Right ventricle myocardium superior (tissue), 1 donor: ENCODE data around the gene LYVE1. TPM values are rescaled to one million over a fixed set of nuclear protein-coding genes. Genes with fewer than 3 reads are reported as not detected.
"Not testable (repeated sequence)": the region's sequence is repeated elsewhere in the genome, so short reads cannot be mapped to it uniquely, and the experiment has no call there.

Experiments used
- ATAC-seq: fragments of 200-7000 bp; cut with Tn5 transposase; one replicate; pipeline ENCODE4 v1.9.1; 2020; ENCODE audit warnings: mild to moderate bottlenecking; ENCODE audit not compliant: poor library complexity
- DNase-seq: peaks from one replicate; pipeline ENCODE4 v3.0.0-alpha.2; 2020
- intact Hi-C: fragments of 100-400 bp; cut with DNase I; formaldehyde crosslinking; loops from one replicate; pipeline ENCODE4 v1.11.2; 2022
- total RNA-seq: library from RNA; stranded (reverse); fragmentation: NEBNext Ultra II Directional; extraction: Animal tissue kit (Norgen Biotek cat#: 25700); gene quantifications from one replicate; pipeline ENCODE4 v1.2.1, GENCODE V29; 2021
- donor health status: DM: no; HTN: yes; CAD: no; lungs with severe emphysema.

LYVE1 gene
- total RNA-seq, 1 donor from 2014 or later = 77.2 TPM

DNA sequence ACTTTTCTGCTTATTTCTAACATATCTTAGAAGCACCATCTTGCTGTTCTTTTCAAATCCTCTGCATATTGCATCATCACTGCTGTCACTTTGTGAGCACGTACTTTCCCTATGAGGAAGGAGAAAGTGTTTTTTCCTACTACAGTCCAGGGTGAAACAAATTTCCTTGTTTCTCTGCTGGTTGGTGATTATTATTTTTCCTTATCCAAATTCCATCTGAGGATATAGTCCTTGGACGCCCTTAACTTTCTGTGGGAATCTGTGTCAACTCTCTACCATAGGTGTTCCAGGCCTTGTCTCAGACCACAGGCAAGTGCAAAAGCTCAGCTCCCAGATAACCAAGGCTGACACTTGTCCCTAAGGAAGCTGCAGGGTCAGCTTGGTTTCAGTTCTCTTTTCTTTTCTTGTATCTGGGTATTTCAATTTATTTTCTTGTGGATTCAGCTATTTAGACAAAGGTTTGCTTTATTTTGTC, 29.4 kb upstream of the LYVE1 start:
- ATAC-seq (peak; percentile 49), DNase-seq (no peak)
- intact Hi-C loops = no loop called here

DNA sequence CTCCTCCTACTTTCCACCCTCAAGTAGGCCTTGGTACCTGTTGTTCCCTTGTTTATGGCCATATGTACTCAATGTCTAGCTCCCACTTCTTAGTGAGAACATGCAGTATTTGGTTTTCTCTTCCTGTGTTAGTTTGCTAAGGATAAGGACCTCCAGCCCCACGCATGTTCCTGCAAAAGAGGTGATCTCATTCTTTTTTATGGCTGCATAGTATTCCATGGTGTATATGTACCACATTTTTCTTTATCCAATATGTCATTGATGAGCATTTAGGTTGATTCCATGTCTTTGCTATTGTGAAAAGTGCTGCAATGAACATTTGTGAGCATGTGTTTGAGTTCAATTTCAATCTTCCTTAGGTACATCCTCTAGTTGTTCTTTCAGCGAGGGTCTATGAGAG, 27.4 kb upstream of the LYVE1 start:
- intact Hi-C loops, DNase-seq, ATAC-seq: not testable (repeated sequence)

DNA sequence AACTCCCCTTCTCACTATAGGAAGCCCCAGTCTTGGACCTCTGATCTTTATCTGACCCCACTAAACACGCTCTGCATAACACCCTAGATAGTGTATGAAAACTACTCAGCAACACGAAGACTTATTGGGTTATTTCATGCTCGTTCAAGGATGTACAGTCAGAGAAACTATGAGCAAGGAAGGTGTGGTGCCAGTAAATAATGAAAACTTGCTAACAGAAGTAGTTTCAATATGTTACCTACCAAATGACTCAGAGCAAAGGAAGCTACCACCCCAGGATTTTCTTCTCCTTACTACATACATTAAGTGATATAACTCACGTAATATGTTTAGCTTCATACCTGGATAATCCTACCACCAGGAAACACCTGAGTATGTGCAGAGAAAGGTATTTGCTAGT, 25.9 kb upstream of the LYVE1 start:
- intact Hi-C loops = no loop called here
- DNase-seq = no peak
- ATAC-seq = no peak

DNA sequence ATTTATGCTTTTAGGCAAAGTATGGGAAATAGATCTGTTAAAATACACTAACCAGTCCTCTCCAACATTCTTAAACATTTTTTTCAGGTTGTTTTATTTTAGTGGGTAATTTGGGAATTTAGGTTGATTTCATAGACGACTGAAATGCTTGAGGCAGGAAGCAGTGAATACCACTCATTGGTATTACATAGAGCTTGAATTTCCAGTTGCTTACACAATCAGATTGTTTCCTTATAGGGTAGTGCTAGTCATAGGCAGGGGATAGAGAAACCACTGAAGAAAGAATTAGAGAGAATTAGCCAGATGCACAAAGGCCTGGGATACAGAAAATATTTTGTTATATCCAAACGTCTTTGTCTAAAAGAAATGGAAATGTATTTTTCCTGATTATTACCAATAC, 23.9 kb upstream of the LYVE1 start:
- intact Hi-C loops = no loop called here

DNA sequence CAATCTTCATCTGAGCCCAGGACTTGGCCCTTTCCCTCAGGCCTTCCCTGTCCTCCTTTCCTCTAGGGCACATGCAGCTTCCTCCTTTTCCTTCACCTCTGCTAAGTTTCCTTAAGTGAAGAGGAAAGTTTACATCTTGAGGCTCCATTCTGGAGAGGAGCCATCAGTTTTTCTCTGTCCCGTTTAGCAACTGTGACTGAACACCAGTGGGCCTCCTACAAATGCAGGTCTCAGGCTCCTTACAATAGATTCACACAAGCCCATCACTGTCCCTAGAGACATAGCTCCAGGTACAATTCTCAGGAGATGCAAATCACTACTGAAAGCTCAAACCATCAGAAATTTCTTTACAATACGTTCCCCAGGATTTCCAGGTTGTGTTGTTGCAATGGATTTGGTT, 23.3 kb upstream of the LYVE1 start:
- intact Hi-C loops = no loop called here
- DNase-seq (no peak), ATAC-seq (no peak)

More for the DNA sequence above, 23.9 kb upstream of the LYVE1 start:
- DNase-seq (no peak), ATAC-seq (peak; percentile 57)

DNA sequence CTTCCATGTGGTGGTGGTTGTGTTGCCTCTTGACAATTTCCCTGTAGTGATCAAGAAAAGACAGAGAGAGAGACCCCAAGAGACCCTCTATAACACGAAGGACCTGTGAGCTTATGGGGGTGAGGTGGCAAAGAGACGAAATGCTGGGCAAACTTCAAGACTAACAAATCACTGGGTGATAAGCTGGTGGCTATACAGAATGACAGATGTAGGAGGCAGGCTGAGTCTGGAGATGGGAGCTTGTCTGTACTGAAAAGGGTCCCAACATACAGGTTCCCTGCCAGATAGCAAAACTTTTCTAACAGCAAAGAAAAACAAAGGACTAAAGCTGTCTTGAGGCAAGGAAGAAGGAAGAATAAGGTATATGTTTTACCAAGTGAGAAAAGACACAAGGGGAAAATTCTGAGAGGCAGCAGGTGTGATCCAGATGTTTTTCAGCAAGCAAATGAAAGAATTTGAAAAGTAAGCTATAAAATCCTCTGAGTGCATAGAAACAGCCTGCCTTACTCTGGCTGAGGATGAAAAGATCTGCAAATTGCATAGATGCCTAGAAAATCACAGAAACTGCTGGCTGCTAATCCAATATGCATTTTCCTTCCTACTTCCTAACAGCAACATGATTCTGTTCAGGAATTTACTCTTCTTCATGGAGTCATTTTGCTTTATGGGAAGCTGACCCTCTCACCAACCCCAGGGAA, 21.9 kb upstream of the LYVE1 start:
- intact Hi-C loops = no loop called here
- no peak for ATAC-seq
- no peak for DNase-seq

DNA sequence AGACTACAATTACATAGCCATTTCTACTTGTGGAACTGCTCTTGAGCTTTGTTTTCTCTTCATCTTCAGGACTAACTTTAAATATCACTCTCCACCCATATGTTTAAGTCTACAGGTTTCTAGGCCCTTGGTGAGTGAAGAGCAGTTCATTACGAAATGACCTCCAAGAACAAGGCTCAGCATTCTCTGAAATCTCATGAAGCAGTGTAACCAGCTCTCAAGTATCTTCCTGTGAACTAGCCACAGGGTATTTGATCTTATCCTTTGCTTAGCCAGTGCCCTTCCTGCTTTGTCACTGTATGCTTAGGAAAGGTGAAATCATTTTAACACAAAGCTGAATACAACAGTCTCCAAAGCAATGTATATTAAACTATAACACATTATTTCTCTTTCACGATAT, 20.4 kb upstream of the LYVE1 start:
- ATAC-seq (no peak), DNase-seq (no peak)
- intact Hi-C loops = no loop called here

DNA sequence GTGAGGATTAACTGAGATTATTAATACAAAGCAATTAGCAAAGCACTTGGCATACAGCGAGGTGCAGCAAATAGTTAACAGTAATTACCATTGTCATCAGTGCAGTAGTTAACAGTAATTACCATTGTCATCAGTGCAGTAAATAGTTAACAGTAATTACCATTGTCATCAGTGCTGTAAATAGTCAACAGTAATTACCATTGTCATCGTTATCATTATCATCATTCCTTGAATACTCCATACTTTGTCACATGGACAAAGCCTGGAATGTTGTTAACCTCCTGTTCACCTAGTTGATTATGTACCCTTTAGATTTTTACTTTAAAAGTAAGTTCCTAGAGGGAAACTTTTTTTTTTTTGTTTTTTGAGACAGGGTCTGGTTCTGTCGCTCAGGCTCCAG, 19.5 kb upstream of the LYVE1 start:
- ATAC-seq = no peak
- intact Hi-C loops = no loop called here
- no peak for DNase-seq

DNA sequence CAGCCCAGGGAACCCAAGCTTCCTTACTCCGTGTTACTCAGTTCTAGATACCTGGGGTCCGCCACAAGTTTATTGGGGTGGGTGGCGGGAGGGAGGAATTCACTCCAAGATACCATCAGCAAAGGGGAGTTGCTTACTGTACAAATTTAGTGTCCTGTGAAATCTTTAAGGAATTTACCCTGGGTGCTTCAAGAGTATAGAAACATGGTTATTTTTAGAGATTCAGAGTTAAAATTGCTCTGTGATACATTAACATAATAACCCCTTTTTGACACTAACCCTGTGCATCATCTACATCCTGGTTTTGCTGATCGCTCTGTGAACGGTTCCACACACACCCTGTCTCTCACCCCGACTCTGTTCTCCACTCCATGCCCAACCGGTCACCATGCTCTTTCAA, 18.9 kb upstream of the LYVE1 start:
- no peak for ATAC-seq
- DNase-seq = no peak
- intact Hi-C loops = no loop called here

DNA sequence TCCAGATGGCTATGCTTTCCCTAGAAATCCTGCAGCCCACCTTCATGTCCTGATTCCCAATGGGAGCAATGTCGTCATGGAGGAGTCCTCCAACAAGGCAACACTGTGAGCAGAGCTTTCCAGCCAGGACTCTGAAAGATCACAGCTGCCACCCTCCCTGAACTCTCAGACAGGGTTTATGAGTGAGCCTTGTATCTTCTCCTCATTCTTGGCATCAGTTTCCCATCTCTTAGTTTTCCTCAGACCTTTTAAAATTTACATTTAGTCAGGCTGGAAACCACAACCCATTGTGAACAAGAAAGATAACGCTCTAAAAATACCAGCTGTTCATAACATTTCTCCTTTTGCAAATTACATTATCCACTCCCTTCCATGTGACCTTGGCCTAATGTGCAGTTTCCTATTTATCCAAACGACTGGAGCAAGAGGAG, 15.6 kb upstream of the LYVE1 start:
- intact Hi-C loops = no loop called here
- DNase-seq (no peak), ATAC-seq (no peak)

DNA sequence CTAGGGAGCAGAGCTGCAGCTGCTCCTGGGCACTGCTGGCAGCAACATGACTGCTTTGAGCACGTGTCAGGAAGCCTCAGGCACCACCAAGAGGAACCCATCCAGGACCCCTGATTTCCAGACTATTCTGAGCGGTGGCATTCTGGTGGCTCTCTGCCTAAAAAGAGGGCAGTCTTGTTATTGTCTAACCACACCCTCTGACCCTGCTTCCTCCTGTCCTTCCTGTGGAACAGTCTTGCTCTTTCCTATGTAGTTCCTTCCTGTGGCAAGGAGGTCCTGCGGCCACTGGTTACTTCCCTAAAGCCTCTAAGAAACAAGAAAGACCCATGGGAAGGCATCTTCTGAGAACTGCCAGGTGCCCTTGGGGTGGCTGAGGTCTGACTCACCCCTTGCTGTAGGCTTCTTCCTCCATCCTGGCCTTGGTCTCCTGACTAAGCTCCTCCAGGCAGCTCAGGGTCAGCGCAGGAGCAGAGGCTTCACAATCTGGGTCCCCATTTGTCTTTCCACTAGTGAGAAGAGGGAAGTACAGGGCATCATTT, 13.1 kb upstream of the LYVE1 start:
- intact Hi-C loops = no loop called here
- ATAC-seq (peak; percentile 81), DNase-seq (peak; percentile 67)

DNA sequence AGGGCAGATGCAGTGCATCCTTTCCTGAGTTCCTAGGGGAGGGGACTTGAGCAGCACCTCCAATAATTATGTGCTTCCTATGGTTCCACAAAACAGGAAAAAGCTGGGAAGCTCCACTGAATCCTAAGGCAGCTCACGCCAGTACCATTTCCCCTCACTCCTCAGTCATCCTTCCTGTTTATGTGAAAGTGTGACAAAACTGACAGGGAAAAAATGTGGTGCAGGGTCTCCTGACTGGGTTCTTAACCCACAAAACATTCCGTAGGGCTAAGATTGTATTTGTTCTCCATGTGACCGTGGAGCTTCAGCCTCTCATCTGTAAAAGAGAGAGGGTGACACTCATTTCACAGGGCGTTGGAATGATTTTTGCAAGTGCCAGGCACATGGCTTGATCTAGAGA, 12.2 kb upstream of the LYVE1 start:
- intact Hi-C loops = no loop called here

DNA sequence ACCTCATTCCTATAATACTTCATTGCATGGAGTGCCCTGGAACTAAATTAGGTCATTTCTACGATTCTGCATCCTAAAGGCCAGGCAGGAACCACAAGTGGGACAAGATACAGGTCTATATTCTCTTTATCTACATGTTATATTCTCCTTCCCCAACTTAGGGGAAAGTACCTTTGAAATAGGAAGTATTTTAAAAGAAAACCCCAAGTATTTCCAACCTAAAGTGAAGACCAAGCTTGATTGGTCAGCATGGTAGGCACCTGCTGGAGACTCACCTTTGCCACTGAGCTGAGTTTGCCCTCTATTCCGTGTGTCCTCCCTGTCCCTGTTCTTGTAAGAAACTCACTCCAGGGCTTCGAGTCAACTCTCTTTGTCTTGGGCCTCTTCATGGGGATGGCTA, 11.2 kb upstream of the LYVE1 start:
- intact Hi-C loops = no loop called here
- DNase-seq (no peak), ATAC-seq (no peak)

More for the DNA sequence above, 12.2 kb upstream of the LYVE1 start:
- DNase-seq (no peak), ATAC-seq (no peak)

DNA sequence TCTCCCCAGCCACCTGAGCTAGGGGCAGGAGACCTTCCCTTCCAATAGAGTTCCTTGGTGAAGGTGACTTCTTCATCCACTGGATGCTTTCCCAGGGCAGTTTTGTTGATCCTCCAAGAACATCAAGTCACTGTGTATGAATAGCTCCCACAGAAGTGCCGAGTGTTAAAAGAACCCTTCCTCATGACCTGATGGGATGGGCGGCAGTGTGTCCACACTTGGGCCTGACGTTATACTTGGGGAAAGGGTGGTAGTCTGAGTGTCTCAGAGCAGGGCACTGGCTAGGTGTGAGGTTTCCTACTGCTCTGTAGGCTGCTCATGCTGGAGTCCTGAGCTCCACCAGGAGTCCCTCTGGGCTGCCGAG, 7.6 kb upstream of the LYVE1 start:
- DNase-seq = no peak
- peak; percentile 14 for ATAC-seq
- intact Hi-C loops = no loop called here

DNA sequence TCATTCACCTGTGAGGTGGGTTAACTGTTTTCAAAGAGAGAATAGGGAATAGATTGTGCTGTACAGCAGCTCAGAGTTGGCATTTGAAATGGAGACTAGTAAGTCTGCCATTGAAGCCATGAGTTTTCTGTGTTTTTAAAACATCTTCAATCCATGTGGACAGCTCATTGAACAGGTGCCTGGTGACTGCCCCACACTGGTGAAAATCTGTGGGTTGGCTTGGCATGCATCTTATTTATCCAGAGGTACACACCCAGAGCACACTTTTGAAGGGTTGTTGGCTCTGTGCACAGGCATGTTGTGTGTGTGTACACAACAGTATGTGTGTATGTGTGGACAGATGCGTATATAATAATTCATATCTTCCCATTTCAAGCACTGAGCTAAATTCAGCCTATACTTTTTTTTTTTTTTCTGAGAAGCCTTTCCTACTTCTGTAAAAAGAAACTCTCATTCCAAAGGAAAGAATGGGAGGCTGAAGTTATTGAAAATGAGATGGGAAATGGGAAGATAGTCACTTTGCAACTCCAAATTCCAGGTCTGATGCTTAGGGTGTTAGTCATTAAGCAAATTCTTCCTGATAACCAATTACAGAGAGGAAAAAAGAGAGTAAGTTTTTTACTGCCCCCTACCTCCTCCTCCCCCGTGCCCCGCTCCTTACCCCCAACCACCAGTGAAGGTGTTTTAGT, 7.0 kb upstream of the LYVE1 start:
- DNase-seq = no peak
- intact Hi-C loops = no loop called here

DNA sequence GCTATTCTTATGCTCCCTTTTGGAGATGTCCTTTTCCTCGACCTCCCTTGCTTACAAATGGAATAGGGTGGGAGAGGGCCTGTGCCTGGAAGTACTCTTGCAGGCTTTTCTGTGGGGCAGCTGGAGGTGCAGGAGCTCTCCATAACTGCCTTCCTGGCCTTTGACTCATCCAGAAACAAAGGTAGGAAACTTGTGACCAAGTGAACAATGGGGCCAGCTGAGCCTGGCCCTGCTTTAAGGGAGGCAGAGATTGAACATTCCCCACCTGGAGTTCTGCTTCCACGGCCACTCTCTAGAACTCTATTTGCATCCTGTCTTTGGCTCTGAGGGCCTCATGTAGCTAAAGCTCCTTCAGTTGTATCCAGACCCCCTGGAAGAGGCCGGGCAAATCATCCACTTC, 5.1 kb upstream of the LYVE1 start:
- intact Hi-C loops = no loop called here
- ATAC-seq (no peak), DNase-seq (no peak)

More for the DNA sequence above, 7.0 kb upstream of the LYVE1 start:
- ATAC-seq = no peak

DNA sequence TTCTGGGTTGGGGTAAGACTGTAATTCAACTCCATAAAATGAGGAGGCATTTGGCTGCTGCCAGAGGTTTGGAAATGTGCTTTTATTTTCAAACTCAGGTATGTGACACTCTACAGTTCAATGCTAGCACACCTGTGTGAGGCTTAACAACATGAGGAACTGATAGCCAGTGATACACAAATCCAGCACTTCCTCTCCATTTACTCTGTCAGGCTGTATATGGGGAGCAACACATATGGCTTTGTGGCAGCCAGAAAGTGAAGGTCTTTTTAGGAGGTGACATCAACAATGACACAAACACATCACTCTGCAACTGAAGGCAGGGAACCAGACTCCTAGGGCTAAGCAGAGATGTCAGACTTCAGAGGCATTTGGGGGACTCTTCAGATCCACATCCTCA, 4.6 kb upstream of the LYVE1 start:
- DNase-seq (no peak), ATAC-seq (no peak)
- intact Hi-C loops = no loop called here

DNA sequence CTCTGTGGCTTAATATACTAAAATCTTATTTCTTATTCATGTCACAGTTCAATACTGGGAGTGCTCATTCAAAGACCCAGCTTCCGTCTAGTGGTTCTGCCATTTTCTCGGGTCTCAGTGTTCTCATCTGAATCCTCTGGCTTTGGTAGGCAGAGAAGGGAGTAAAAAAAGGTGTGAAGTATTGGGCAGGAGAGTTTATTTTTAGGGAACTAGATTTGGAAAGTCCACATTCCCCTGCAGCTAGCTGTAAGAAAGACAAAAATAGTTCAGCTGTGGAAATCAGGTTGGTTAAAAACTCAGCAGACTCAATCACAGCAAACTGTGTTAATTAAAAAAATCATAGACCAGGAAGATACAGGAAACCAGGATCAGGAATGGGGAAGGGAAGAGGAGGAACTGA, 4.1 kb upstream of the LYVE1 start:
- intact Hi-C loops = no loop called here
- ATAC-seq = peak; percentile 18
- DNase-seq = no peak

DNA sequence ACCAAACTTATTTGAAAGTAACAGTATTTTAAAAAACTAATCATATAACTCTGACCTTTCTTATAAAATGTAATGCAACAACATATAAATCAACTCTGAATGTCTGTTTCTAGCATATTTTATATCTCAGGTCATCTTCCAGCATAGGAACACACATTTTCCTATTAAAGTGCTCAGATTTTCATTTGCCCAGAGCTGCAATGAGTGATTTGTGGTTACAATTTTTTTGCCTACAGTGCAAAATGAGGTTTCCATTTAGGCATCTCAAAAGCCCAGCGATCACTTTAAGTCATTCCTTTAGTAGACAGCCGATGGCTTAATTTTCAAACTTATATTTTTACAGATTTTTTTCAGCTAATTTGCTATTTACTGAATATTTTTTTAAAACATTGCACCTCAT, 1.0 kb downstream of the LYVE1 start:
- intact Hi-C loops = no loop called here
- ATAC-seq (no peak), DNase-seq (no peak)

DNA sequence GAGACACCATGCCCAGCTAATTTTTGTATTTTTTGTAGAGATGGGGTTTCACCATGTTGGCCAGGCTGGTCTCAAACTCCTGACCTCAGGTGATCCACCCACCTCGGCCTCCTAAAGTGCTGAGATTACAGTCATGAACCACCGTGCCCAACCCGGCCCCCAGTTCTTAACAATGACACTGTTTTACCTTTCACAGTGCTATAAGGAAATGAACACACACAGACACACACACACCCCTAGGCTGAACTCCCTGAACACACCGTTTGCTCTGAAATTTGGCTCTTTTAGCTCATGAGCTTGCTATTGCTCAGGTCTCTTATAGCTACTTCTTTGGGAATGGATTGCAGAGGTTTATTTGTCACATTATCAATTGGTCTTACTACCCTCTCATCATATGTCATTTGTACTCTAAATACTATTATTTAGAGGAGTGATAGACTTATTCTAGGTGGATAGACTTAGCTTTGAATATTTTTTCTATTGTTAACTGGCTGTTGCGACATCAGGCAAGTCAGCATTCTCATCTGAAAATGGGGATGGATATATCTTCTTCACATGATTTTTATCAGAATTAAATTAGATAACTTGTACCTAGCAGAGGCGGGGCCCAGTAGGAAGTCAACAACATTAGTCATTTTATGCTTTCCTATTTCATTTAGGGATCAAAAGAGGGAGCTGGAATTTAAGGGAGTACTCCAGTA, 2.1 kb downstream of the LYVE1 start:
- no peak for ATAC-seq
- intact Hi-C loops = no loop called here
- DNase-seq = no peak
